HCT116 (cell line): Measurements from ENCODE around the gene PPFIBP1. TPM values are rescaled to one million over a fixed set of nuclear protein-coding genes. Genes with fewer than 3 reads are reported as not detected.

ENCODE experiments used
- ATAC-seq: fragments of 200-7000 bp; cut with Tn5 transposase; 2 replicates; pipeline ENCODE4 v1.9.1; 2020; ENCODE audit warnings: mild to moderate bottlenecking, moderate library complexity
- BruUV-seq: library from RNA; stranded (reverse); fragments of 400-500 nt; replicated peaks from 2 replicates; lab custom pipeline; 2021; lab: Mats Ljungman, UMichigan
- CTCF ChIA-PET: fragments of 300-600 bp; sonication (Branson Sonifier 250); formaldehyde crosslinking; loops from one replicate; lab custom pipeline; 2021; ENCODE audit warnings: antibody characterized with exemption; lab: Charles Lee
- POLR2A ChIA-PET: fragments of 300-600, 350-600 bp; sonication (Branson Sonifier 250); formaldehyde crosslinking; loops from one replicate; lab custom pipeline; 2021; ENCODE audit warnings: antibody characterized with exemption; lab: Charles Lee
- RAD21 ChIA-PET, 2 experiments: fragments of 300-600 bp; sonication (Branson Sonifier 250); formaldehyde crosslinking; loops; one replicate each; lab custom pipeline; 2023; ENCODE audit warnings: low total read pairs in 2 of 2; ENCODE audit not compliant: uncharacterized antibody in 2 of 2, unreplicated experiment in 2 of 2, low non-redundant PET in 1 of 2; lab: Charles Lee
- DNase-seq: peaks from one replicate; pipeline ENCODE4 v3.0.0-alpha.2; 2010; ENCODE audit warnings: low read depth, low spot score
- H2AFZ ChIP-seq: fragments of 200-600 bp; shearing (Covaris generic), sonication (generic); 2 replicates; pipeline ENCODE4 v1.6.1; 2017; ENCODE audit warnings: low read depth, mixed run types, mixed read lengths, antibody characterized with exemption, low read length; ENCODE audit not compliant: poor library complexity, severe bottlenecking
- H3K27ac ChIP-seq: 2 replicates; pipeline ENCODE4 v1.5.1; 2012; ENCODE audit warnings: low read depth, low read length
- H3K27me3 ChIP-seq: fragments of 200-600 bp; sonication (generic); 2 replicates; pipeline ENCODE4 v1.6.1; 2016; ENCODE audit warnings: mixed run types, low read length, mixed read lengths; ENCODE audit not compliant: insufficient read depth
- H3K36me3 ChIP-seq, 2 experiments: fragments of 200-500 bp in 1 of 2; fragments of 200-600 bp in 1 of 2; sonication (Bioruptor generic) in 1 of 2; sonication (generic) in 1 of 2; 2 replicates each; pipeline versions ENCODE4 v1.5.1 to v1.6.1; 2014 to 2016; ENCODE audit warnings: low read length in 2 of 2, inconsistent platforms in 1 of 2, mixed read lengths in 1 of 2, mixed run types in 1 of 2; ENCODE audit not compliant: insufficient read depth in 2 of 2, control insufficient read depth in 1 of 2
- H3K4me1 ChIP-seq, 2 experiments: fragments of 200-600 bp in 1 of 2; sonication (generic) in 1 of 2; 2 replicates each; pipeline versions ENCODE4 v1.5.1 to v1.6.1; 2012 to 2017; ENCODE audit warnings: low read length in 2 of 2, inconsistent platforms in 1 of 2, mild to moderate bottlenecking in 1 of 2, mixed read lengths in 1 of 2, mixed run types in 1 of 2, moderate library complexity in 1 of 2; ENCODE audit not compliant: insufficient read depth in 2 of 2, control insufficient read depth in 1 of 2
- H3K4me2 ChIP-seq: fragments of 200-600 bp; sonication (generic); 2 replicates; pipeline ENCODE4 v1.6.1; 2017; ENCODE audit warnings: mixed run types, low read length, mixed read lengths
- H3K4me3 ChIP-seq, 2 experiments: fragments of 200-600 bp in 1 of 2; sonication (generic) in 1 of 2; replicated peaks in 1 of 2; 2 replicates each; pipeline ENCODE4 v1.5.1; 2011 to 2016; ENCODE audit warnings: low read length in 2 of 2, control low read depth in 1 of 2, low read depth in 1 of 2, mild to moderate bottlenecking in 1 of 2, mixed read lengths in 1 of 2, mixed run types in 1 of 2
- H3K79me2 ChIP-seq: fragments of 200-600 bp; sonication (generic); 2 replicates; pipeline ENCODE4 v1.6.1; 2017; ENCODE audit warnings: mild to moderate bottlenecking, mixed run types, low read length, moderate library complexity, mixed read lengths; ENCODE audit not compliant: insufficient read depth
- H3K9ac ChIP-seq: fragments of 200-600 bp; sonication (generic); 2 replicates; pipeline ENCODE4 v1.6.1; 2016; ENCODE audit warnings: low read length, mixed read lengths
- H3K9me2 ChIP-seq: fragments of 200-600 bp; sonication (generic), shearing (Covaris generic); 2 replicates; pipeline ENCODE4 v1.6.1; 2017; ENCODE audit warnings: mixed run types, mild to moderate bottlenecking, moderate library complexity; ENCODE audit not compliant: insufficient read depth
- H3K9me3 ChIP-seq, 2 experiments: fragments of 200-500 bp in 1 of 2; fragments of 200-600 bp in 1 of 2; sonication (Bioruptor generic) in 1 of 2; sonication (generic) in 1 of 2; 2 replicates each; pipeline ENCODE4 v1.6.1; 2014 to 2017; ENCODE audit warnings: low read length in 2 of 2, mixed read lengths in 2 of 2, inconsistent platforms in 1 of 2, low read depth in 1 of 2, mild to moderate bottlenecking in 1 of 2, mixed run types in 1 of 2, moderate library complexity in 1 of 2; ENCODE audit not compliant: control insufficient read depth in 1 of 2, insufficient read depth in 1 of 2
- H4K20me1 ChIP-seq: fragments of 200-600 bp; sonication (generic), shearing (Covaris generic); 2 replicates; pipeline ENCODE4 v1.6.1; 2017; ENCODE audit warnings: mixed run types, mild to moderate bottlenecking, moderate library complexity; ENCODE audit not compliant: insufficient read depth
- CBX3 ChIP-seq: IDR thresholded peaks from 2 replicates; pipeline ENCODE4 v1.6.1; 2012; ENCODE audit warnings: low read depth
- EGR1 ChIP-seq: IDR thresholded peaks from 2 replicates; pipeline ENCODE4 v1.6.1; 2012; ENCODE audit warnings: low read depth
- ELF1 ChIP-seq: IDR thresholded peaks from 2 replicates; pipeline ENCODE4 v1.6.1; 2012; ENCODE audit warnings: low read depth, borderline replicate concordance
- FOSL1 ChIP-seq: IDR thresholded peaks from 2 replicates; pipeline ENCODE4 v1.6.1; 2012; ENCODE audit warnings: low read depth
- JUND ChIP-seq: IDR thresholded peaks from 2 replicates; pipeline ENCODE4 v1.6.1; 2012
- RAD21 ChIP-seq: IDR thresholded peaks from 2 replicates; pipeline ENCODE4 v1.6.1; 2012; ENCODE audit warnings: low read depth, mild to moderate bottlenecking
- REST ChIP-seq: IDR thresholded peaks from 2 replicates; pipeline ENCODE4 v1.6.1; 2012; ENCODE audit warnings: low read depth
- SIN3A ChIP-seq: IDR thresholded peaks from 2 replicates; pipeline ENCODE4 v1.6.1; 2012; ENCODE audit warnings: low read depth
- ZFX ChIP-seq: fragments of 450-650 bp; IDR thresholded peaks from 2 replicates; pipeline ENCODE4 v1.6.1; 2017
- intact Hi-C: fragments of 100-400 bp; cut with micrococcal nuclease; formaldehyde crosslinking; loops from 2 replicates; pipeline ENCODE4 v1.10.0; 2022
- total RNA-seq: library from RNA; stranded (reverse); gene quantifications from one replicate; pipeline ENCODE4 v1.2.1, GENCODE V29; 2021; ENCODE audit not compliant: unreplicated experiment
- TF ChIP-seq, protein P1 (sequence below), 3 experiments: fragments of 200-600 bp in 1 of 3; sonication (generic) in 1 of 3; IDR thresholded peaks in 2 of 3; conservative IDR thresholded peaks in 1 of 3; 2 replicates each; pipeline ENCODE4 v1.5.1; 2012 to 2017; ENCODE audit warnings: low read depth in 2 of 3, low read length in 2 of 3, antibody characterized with exemption in 1 of 3, borderline replicate concordance in 1 of 3, control low read depth in 1 of 3, mild to moderate bottlenecking in 1 of 3, mixed read lengths in 1 of 3, mixed run types in 1 of 3, moderate library complexity in 1 of 3; ENCODE audit not compliant: insufficient read depth in 1 of 3
- TF ChIP-seq, protein P2 (sequence below): IDR thresholded peaks from 2 replicates; pipeline ENCODE4 v1.6.1; 2012

PPFIBP1 gene
- total RNA-seq, 1 experiment from 2014 or later, result 102 TPM

GRCh38 chr12:27631365-27631764 is 107.4 kb downstream of the PPFIBP1 start:
- Histone ChIP-seq H3K79me2 (peaks cover 12% of the 10 kb centered on the region; the same call in 1 of the 2 replicates), H2AFZ (no peak overlapping the region), H3K9me2 (no peaks in the 10 kb centered on the region), H3K9me3 (no peaks in the 10 kb centered on the region), H3K4me2 (no peak overlapping the region), H3K4me1 (peaks cover 25 to 33% of the 10 kb centered on the region in 2 experiments), H3K27me3 (no peaks in the 10 kb centered on the region), H3K4me3 (no peak overlapping the region), H4K20me1 (no peaks in the 10 kb centered on the region), H3K27ac (no peak overlapping the region), H3K9ac (no peak overlapping the region), H3K36me3 (peaks cover 0 to 3% of the 10 kb centered on the region in 2 experiments; a peak in 1 of 4 replicates)
- POLR2A ChIA-PET, result no interaction called here
- no peak for TF ChIP-seq CBX3
- TF ChIP-seq, protein P1, sequence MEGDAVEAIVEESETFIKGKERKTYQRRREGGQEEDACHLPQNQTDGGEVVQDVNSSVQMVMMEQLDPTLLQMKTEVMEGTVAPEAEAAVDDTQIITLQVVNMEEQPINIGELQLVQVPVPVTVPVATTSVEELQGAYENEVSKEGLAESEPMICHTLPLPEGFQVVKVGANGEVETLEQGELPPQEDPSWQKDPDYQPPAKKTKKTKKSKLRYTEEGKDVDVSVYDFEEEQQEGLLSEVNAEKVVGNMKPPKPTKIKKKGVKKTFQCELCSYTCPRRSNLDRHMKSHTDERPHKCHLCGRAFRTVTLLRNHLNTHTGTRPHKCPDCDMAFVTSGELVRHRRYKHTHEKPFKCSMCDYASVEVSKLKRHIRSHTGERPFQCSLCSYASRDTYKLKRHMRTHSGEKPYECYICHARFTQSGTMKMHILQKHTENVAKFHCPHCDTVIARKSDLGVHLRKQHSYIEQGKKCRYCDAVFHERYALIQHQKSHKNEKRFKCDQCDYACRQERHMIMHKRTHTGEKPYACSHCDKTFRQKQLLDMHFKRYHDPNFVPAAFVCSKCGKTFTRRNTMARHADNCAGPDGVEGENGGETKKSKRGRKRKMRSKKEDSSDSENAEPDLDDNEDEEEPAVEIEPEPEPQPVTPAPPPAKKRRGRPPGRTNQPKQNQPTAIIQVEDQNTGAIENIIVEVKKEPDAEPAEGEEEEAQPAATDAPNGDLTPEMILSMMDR (IDR thresholded peaks at IDR 0.05 in 2 of 3, conservative IDR thresholded peaks at IDR 0.05 in 1 of 3; ENCODE audit: borderline replicate concordance in 1 of 3, insufficient read depth in 1 of 3, low read depth in 2 of 3, low read length in 2 of 3), result no peak
- TF ChIP-seq, protein P2, sequence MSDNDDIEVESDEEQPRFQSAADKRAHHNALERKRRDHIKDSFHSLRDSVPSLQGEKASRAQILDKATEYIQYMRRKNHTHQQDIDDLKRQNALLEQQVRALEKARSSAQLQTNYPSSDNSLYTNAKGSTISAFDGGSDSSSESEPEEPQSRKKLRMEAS, result no peak
- no peak for TF ChIP-seq ELF1
- TF ChIP-seq ZFX, result no peak
- ATAC-seq (no peak), DNase-seq (no peak)
- RAD21 ChIA-PET, result no interaction called here
- intact Hi-C loops, result no loop called here
- no TSS peak for BruUV-seq
- CTCF ChIA-PET, result no interaction called here

DNA sequence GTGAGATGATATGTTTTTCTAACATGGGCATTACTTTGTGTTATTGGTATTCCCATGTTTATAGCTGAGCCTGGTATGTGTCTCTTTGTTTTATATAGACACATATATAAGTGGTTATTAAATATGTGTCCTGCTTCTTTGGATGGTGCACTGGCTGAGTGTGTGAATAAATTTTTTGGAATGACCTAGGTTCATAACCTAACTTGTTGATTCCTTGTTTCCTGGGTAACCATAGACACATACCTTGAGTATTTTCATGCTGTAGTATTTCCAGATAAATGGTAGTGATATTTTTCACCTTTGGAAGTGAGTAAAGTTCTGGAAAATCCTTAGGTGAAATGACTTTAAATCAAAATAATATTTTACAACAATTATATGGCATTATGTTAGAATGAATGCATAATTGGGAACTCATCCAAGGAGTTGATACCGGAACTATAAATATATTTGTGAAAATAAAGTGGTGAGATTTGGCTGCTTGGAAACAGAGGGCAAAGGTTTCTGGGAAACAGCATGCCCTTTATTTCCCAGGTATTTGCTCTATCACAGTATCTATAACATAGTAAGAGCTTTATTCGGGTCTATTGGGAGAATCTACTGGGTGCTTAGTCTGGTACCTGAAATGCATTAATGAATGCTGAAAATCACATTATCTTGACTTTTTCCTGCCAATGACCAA is 107.9 kb downstream of the PPFIBP1 start:
- RAD21 ChIA-PET, result no interaction called here
- POLR2A ChIA-PET, result no interaction called here
- no TSS peak for BruUV-seq
- TF ChIP-seq FOSL1 (no peak), JUND (no peak), SIN3A (no peak), EGR1 (no peak), REST (no peak), ELF1 (no peak), RAD21 (no peak)
- TF ChIP-seq, protein P1 (IDR thresholded peaks at IDR 0.05 in 2 of 3, conservative IDR thresholded peaks at IDR 0.05 in 1 of 3; ENCODE audit: borderline replicate concordance in 1 of 3, insufficient read depth in 1 of 3, low read depth in 2 of 3, low read length in 2 of 3), result no peak

More for the DNA sequence above, 107.9 kb downstream of the PPFIBP1 start:
- Histone ChIP-seq H2AFZ (no peak overlapping the region), H3K27me3 (no peaks in the 10 kb centered on the region), H3K79me2 (peaks cover 12% of the 10 kb centered on the region; the same call in 1 of the 2 replicates), H3K9me2 (no peaks in the 10 kb centered on the region), H3K4me1 (peaks cover 19 to 27% of the 10 kb centered on the region in 2 experiments), H3K9me3 (no peaks in the 10 kb centered on the region), H3K27ac (no peak overlapping the region), H3K36me3 (peaks cover 0 to 3% of the 10 kb centered on the region in 2 experiments; a peak in 1 of 4 replicates), H3K9ac (no peak overlapping the region), H3K4me3 (no peak overlapping the region), H4K20me1 (no peaks in the 10 kb centered on the region), H3K4me2 (no peak overlapping the region)
- ATAC-seq, result no peak
- no peak for DNase-seq
- intact Hi-C loops, result no loop called here
- CTCF ChIA-PET, result no interaction called here
